Activated CD8-positive, alpha-beta T cell treated with anti-CD3 and anti-CD28 coated beads for 36 hours (primary cell): ENCODE results near the gene B3GAT3. TPM values are rescaled to one million over a fixed set of nuclear protein-coding genes. Genes with fewer than 3 reads are reported as not detected.

Experiments used
- ATAC-seq: fragments of 200-7000 bp; cut with Tn5 transposase; one replicate; pipeline ENCODE4 v1.10.0; 2021; ENCODE audit warnings: mild to moderate bottlenecking, moderate library complexity
- CTCF ChIA-PET: fragments of 350-600 bp; sonication (Branson Sonifier 250); formaldehyde crosslinking; loops from one replicate; lab custom pipeline; 2021; ENCODE audit warnings: antibody characterized with exemption; lab: Charles Lee
- POLR2A ChIA-PET: fragments of 350-600 bp; sonication (Branson Sonifier 250); formaldehyde crosslinking; loops from one replicate; lab custom pipeline; 2021; ENCODE audit warnings: antibody characterized with exemption; lab: Charles Lee
- DNase-seq: peaks from one replicate; pipeline ENCODE4 v3.0.0-alpha.2; 2020
- H3K27ac Mint-ChIP-seq: one replicate; pipeline ENCODE4 v1.8.0; 2021; ENCODE audit warnings: mild to moderate bottlenecking, mixed read lengths
- H3K27me3 Mint-ChIP-seq: one replicate; pipeline ENCODE4 v1.8.0; 2021; ENCODE audit warnings: mixed read lengths
- H3K36me3 Mint-ChIP-seq: one replicate; pipeline ENCODE4 v1.8.0; 2021; ENCODE audit warnings: low read depth, mixed read lengths
- H3K4me1 Mint-ChIP-seq: one replicate; pipeline ENCODE4 v1.8.0; 2021; ENCODE audit warnings: low read depth, mixed read lengths
- H3K4me3 Mint-ChIP-seq: one replicate; pipeline ENCODE4 v1.8.0; 2021; ENCODE audit warnings: mild to moderate bottlenecking, moderate library complexity, mixed read lengths
- H3K9me3 Mint-ChIP-seq: one replicate; pipeline ENCODE4 v1.8.0; 2021; ENCODE audit warnings: mixed read lengths
- intact Hi-C: fragments of 100-400 bp; cut with micrococcal nuclease; formaldehyde crosslinking; loops from one replicate; pipeline ENCODE4 v1.10.0; 2022
- total RNA-seq, 2 experiments: library from RNA; stranded (reverse); gene quantifications; one replicate each; pipeline ENCODE4 v1.2.3, GENCODE V29; 2021
- TF ChIP-seq, protein P1 (sequence below): fragments of 200-600 bp; IDR thresholded peaks from one replicate; pipeline ENCODE4 v1.8.0; 2022; ENCODE audit warnings: antibody characterized with exemption, mild to moderate bottlenecking

Gene B3GAT3
- total RNA-seq, 2 experiments from 2014 or later, result 59.1 to 61.4 TPM

DNA sequence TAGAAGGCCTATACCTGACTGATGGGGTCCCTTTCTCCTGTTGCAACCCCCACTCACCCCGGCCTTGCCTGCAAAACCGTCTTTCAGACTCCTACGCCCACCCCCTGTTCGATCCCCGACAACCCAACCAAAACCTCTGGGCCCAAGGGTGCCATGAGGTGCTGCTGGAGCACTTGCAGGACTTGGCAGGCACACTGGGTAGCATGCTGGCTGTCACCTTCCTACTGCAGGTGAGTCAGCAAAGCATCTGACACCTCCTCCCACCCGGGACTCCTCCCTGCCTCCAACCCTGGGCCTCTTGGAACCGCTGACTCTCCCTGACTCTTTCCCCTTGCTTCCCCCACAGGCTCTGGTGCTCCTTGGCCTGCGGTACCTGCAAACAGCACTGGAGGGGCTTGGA lies 7.5 kb downstream of the B3GAT3 start:
- ChIA-PET POLR2A (interaction anchor here (1.4 to 6.9 kb wide), 4 partner anchors 8 to 57 kb away, joined by 9 to 87 read pairs (median 48); partner anchors contain the start of genes B3GAT3, LBHD1, MTA2 and TUT1), CTCF (interaction anchor here (1.4 to 3.7 kb wide), 3 partner anchors 13 to 94 kb away, joined by 3 to 24 read pairs (median 20); partner anchors contain the start of genes BSCL2, GNG3, MTA2 and TUT1)
- TF ChIP-seq, protein P1, sequence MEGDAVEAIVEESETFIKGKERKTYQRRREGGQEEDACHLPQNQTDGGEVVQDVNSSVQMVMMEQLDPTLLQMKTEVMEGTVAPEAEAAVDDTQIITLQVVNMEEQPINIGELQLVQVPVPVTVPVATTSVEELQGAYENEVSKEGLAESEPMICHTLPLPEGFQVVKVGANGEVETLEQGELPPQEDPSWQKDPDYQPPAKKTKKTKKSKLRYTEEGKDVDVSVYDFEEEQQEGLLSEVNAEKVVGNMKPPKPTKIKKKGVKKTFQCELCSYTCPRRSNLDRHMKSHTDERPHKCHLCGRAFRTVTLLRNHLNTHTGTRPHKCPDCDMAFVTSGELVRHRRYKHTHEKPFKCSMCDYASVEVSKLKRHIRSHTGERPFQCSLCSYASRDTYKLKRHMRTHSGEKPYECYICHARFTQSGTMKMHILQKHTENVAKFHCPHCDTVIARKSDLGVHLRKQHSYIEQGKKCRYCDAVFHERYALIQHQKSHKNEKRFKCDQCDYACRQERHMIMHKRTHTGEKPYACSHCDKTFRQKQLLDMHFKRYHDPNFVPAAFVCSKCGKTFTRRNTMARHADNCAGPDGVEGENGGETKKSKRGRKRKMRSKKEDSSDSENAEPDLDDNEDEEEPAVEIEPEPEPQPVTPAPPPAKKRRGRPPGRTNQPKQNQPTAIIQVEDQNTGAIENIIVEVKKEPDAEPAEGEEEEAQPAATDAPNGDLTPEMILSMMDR, result no peak
- peak; percentile 68 for DNase-seq
- no peaks in the 10 kb centered on the region for H3K9me3 Mint-ChIP-seq
- H3K27ac Mint-ChIP-seq, result peak overlapping the region; percentile 71
- peaks cover 39% of the 10 kb centered on the region for H3K4me1 Mint-ChIP-seq
- H3K27me3 Mint-ChIP-seq, result no peaks in the 10 kb centered on the region
- peaks cover 42% of the 10 kb centered on the region for H3K36me3 Mint-ChIP-seq
- intact Hi-C loops, result loop anchor here (5.0 kb wide), 1 partner anchor 33 kb away; the partner anchor contains the start of gene GANAB
- H3K4me3 Mint-ChIP-seq, result no peak overlapping the region
- peak; percentile 18 for ATAC-seq

DNA sequence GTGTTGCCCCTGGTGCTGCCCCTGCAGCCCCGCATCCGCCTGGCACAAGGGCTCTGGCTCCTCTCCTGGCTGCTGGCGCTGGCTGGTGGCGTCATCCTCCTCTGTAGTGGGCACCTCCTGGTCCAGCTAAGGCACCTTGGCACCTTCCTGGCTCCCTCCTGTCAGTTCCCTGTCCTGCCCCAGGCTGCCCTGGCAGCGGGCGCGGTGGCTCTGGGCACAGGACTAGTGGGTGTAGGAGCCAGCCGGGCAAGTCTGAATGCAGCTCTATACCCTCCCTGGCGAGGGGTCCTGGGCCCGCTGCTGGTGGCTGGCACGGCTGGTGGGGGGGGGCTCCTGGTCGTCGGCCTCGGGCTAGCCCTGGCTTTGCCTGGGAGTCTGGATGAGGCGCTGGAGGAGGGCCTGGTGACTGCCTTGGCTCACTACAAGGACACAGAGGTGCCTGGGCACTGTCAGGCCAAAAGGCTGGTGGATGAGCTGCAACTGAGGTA lies 8.5 kb downstream of the B3GAT3 start:
- ChIA-PET CTCF (interaction anchor here (1.1 to 3.8 kb wide), 5 partner anchors 9 to 94 kb away, joined by 3 to 26 read pairs (median 20); partner anchors contain the start of genes B3GAT3, BSCL2, GNG3 and MTA2), POLR2A (interaction anchor here (1.0 to 6.9 kb wide), 8 partner anchors 9 to 242 kb away, joined by 3 to 87 read pairs (median 20); partner anchors contain the start of genes B3GAT3, C11orf98, CSKMT and INTS5)
- H3K4me3 Mint-ChIP-seq, result no peak overlapping the region
- no peaks in the 10 kb centered on the region for H3K9me3 Mint-ChIP-seq
- peak; percentile 35 for DNase-seq
- peaks cover 46% of the 10 kb centered on the region for H3K4me1 Mint-ChIP-seq
- intact Hi-C loops, result loop anchor here (5.0 kb wide), 1 partner anchor 34 kb away; the partner anchor contains the start of gene GANAB
- no peak for ATAC-seq
- peak overlapping the region; percentile 72 for H3K27ac Mint-ChIP-seq
- TF ChIP-seq, protein P1, result no peak
- H3K36me3 Mint-ChIP-seq, result peaks cover 47% of the 10 kb centered on the region
- H3K27me3 Mint-ChIP-seq, result no peaks in the 10 kb centered on the region

DNA sequence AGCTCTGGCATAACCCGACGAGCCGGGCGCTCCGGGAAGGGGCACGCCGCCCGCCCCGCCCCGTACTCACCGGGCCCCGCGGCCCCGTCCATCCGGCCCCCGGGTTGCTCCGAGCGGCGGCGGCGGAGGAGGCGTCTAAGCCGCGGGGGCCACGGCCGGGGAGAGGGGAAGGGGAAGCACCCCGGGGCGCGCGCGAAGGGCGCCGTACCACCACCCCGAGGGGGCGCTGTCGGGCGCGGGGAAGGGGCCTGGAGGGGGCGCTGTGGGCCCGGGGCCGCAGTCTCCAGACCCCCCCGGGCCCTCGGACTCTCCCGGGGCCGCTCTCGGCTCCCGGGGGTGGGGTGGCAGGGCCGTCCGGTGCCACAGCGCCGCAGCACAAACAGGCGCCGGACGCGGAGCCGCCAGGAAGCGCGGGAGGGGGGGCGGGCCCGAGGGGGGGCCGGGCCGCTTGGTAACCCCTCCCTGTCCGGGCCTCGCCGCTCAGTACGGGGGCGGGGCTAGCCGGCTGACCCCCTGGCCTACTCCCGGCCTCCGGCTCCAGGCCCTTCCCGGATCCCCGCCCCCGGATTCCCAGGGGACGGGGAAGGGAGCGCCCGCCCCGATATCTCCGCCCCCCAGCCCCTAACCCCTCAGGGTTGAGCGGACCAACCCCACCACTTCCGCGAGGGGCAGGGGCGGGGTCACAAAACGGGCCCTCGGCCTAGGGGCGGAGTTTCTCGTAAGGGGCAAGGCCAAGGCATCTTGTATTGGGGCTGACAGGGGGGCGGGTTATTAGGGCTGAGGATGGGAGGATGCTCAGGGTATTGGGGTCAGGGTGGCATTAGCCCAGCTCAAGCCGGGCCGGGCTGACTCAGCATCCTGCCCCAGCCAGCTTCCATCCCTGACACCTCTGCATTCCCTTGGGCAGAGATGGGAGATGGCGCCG lies 9.2 kb downstream of the B3GAT3 start, which contains the start of the genes EML3 and ROM1:
TSS of gene EML3 (minus strand) at position 410 of the 925 bp plus-strand sequence. CDS start at position 92, 318 bp downstream.
TSS of gene ROM1 (plus strand) at position 892 of the 925 bp plus-strand sequence. CDS start at position 917, 25 bp downstream.
- CTCF ChIA-PET, result interaction anchor here (0.9 to 3.8 kb wide), 18 partner anchors 10 to 111 kb away, joined by 3 to 26 read pairs (median 4); partner anchors contain the start of genes B3GAT3, BSCL2, C11orf98 and CSKMT
- Mint-ChIP-seq H3K4me3 (peak within 1 kb of the TSS; percentile 96), H3K4me1 (peaks cover 52% of the 10 kb centered on the region), H3K9me3 (no peaks in the 10 kb centered on the region), H3K36me3 (peaks cover 52% of the 10 kb centered on the region), H3K27me3 (no peaks in the 10 kb centered on the region), H3K27ac (peak within 1 kb of the TSS; percentile 97)
- DNase-seq, result peak; percentile 92
- intact Hi-C loops, result loop anchor here (5.0 kb wide), 1 partner anchor 35 kb away; the partner anchor contains the start of gene GANAB
- POLR2A ChIA-PET, result interaction anchor here (0.9 to 6.9 kb wide), 21 partner anchors 10 to 245 kb away, joined by 3 to 87 read pairs (median 6); partner anchors contain the start of genes B3GAT3, BSCL2, C11orf98 and CSKMT
- peak; percentile 80 for ATAC-seq
- TF ChIP-seq, protein P1, result peak; percentile 99

DNA sequence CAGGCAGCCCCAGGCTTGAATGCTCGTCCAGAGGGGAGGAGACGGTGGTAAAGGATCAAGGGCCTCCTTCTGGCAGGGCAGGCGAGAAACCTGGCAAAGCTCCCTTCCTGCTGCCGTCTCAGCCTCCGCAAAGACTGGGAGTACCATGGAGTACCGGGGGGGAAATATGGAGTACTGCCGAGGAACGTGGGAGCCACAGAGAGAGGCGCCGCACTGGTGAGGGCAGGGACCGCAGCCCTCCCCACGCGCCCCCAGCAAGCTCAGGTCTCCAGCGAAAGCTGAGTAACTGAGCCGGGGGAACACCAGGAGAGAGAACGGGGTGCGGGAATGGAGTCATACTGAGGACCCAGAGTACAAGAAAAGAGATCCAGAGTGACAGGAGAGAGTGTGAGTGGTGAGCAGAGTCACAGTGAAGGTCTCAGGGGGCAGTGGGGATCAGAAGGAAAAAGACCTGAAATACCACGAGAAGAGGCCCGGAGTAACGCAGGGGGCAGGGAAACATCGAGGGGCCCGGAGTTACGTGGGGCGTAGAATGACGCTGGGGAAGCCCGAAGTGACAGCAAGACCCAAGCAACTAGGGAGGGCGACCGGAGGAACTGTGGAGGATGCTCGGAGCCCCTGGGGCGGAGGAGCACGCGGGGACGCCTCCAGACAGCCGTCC lies 10.0 kb downstream of the B3GAT3 start:
- TF ChIP-seq, protein P1, result no peak
- H3K4me3 Mint-ChIP-seq, result peak overlapping the region; percentile 96

More for the DNA sequence above, 10.0 kb downstream of the B3GAT3 start:
- CTCF ChIA-PET, result interaction anchor here (0.9 to 3.8 kb wide), 17 partner anchors 8 to 111 kb away, joined by 3 to 26 read pairs (median 5); partner anchors contain the start of genes B3GAT3, C11orf98, CSKMT and MTA2
- intact Hi-C loops, result loop anchor here (5.0 kb wide), 1 partner anchor 35 kb away; the partner anchor contains the start of gene GANAB
- DNase-seq (peak; percentile 79), ATAC-seq (peak; percentile 47)
- POLR2A ChIA-PET, result interaction anchor here (0.8 to 6.9 kb wide), 20 partner anchors 9 to 246 kb away, joined by 3 to 87 read pairs (median 6); partner anchors contain the start of genes B3GAT3, BSCL2, C11orf98 and CSKMT
- Mint-ChIP-seq H3K36me3 (peaks cover 50% of the 10 kb centered on the region), H3K27ac (peak overlapping the region; percentile 97), H3K9me3 (no peaks in the 10 kb centered on the region), H3K27me3 (no peaks in the 10 kb centered on the region), H3K4me1 (peaks cover 55% of the 10 kb centered on the region)
